Nucleus accumbens (tissue), 56 donors: ENCODE results near the gene PAPPA2.

Experiments used
- DNase-seq, 56 donors: peaks; one replicate each; lab custom pipeline; 2025; lab: John Stamatoyannopoulos, UW

PAPPA2 gene

DNA sequence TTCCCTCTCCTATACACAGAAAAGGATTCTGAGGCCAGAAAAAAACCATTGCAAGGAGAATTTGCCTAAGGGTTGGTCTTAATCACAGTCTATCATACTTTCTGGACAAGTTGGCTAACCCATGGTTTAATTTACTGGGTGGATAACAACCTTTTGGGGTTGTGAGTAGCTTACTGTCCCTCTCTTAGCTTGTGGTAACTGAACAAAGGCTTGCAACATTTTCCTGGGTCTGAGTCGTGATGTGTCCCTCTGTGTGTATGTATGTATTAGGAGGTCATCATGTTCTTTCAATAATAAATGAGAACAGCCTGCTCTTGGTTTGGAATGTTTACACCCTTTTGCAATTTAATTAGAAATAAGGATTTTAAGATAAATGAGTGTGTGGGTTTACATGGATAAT, 36.7 kb downstream of the PAPPA2 start:
- no peak for DNase-seq

DNA sequence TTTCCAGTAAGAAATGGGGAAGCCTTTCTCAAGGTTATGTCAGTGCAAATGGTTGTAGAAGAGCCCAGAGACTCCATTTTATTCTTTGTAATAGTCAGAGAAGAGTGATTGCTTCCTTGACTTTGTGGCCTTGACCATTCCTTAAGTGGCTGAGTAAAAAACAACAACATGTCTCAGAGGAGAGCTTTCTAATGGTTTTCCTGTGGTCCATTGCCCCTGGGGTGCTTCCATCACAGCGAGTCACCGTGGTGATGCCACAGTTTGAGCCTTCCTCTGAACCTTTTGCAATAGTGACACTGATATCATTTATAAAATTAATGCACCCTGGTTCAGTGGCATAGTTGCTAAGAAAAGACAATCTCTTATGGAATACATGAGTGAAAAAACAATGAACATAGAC, 38.6 kb downstream of the PAPPA2 start:
- no peak for DNase-seq

DNA sequence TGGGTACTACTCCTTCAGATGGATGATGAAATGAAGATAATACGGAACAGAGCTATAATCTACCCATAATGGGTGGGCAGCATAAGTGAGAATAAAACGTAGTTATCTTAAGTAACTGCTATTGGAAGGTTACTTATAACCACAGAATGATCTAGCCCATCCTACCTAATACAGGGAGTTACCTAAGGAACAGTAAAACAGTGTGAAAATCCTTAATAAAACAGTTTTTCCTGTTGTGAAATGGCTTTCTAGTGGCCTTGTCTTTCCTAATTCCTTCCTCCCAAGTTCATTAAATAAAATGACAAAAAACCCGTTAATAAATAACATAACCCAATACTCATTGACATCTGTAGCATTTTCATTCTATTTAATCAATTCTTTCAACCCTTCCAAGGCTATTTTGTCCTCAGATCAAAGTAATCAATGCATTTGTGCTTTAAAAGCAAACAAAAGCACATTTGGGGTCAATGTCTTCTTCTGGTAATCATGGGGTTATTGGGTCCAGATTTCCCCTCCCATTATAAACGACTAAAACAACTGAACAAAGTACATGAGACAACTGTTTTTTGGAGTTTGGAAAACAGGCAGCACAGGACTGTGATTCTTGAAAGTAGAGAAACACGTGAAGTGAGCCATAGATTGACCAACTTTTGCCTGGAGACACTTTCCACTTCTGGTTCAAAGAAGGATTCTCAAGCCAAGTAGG, 42.0 kb downstream of the PAPPA2 start:
- DNase-seq, result no peak

DNA sequence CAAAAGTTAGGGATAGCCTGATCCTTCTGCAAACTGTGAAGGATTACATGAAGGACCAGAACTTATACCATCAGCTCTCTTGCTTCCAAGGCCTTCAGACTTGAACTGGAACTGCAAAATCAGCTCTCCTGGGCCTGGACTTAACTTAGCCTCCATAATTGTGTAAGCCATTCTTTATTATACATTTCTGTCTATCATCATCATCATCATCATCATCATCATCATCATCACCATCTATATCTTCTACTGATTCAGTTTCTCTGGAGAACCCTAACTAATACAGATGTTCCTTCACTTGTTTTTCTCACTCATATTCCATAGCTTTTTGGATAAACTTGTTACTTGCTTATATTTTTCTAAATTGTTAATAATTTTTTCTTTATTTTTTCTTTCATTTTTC, 50.0 kb downstream of the PAPPA2 start:
- DNase-seq, result no peak

DNA sequence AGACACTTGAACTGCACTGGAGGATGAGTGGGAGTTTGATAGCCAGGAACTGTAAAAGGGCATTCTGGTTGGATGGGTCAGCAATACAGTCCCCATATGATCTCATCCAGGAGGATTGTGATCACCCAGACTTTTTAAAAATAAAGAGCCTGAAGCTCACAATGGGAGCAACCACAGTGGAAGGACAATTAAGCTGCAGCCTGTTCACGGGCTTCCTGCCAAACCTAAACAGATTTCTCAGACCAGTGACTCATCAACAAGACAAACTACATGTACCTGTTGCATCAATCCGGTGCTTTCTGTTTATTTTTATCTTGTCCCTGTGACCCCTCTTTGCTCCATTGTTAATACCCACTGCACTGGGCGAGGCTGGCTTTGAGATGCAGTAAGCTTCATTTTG, 52.3 kb downstream of the PAPPA2 start:
- DNase-seq, result no peak

- DNase-seq, result no peak
These were observed 54.5 kb downstream of the PAPPA2 start for GRCh38 chr1:176517484-176517883.

- DNase-seq, result no peak
These were observed 58.2 kb downstream of the PAPPA2 start for GRCh38 chr1:176521211-176521610.

DNA sequence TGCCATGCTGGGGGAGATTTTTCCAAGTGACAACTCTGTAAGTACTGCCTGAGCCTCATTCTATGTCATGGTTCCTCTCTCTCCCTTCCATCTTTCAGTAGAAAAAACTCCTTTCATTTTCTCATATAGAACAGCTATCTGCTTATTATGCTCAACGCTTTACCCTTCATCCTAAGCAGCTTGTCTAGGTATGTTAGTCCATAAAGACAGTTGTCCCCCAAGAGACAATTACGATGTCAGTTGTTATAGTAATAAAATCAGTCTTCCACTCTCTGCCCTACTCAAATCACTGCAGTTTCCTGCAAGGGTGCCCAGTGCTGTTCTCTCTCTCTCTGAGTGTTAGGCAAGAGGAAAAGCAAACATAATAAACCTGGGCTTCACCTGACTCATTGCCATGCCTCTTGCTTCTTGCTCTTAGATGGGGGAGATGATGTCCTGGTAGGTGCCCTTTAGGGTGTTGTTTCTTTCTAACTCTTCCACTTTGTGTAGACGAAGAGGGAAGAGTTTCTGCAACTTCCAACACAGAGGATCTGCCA, 59.4 kb downstream of the PAPPA2 start:
- no peak for DNase-seq

- no peak for DNase-seq
These were observed 66.6 kb downstream of the PAPPA2 start for GRCh38 chr1:176529395-176530090.

- DNase-seq, result no peak
These were observed 68.1 kb downstream of the PAPPA2 start for GRCh38 chr1:176531036-176531435.

DNA sequence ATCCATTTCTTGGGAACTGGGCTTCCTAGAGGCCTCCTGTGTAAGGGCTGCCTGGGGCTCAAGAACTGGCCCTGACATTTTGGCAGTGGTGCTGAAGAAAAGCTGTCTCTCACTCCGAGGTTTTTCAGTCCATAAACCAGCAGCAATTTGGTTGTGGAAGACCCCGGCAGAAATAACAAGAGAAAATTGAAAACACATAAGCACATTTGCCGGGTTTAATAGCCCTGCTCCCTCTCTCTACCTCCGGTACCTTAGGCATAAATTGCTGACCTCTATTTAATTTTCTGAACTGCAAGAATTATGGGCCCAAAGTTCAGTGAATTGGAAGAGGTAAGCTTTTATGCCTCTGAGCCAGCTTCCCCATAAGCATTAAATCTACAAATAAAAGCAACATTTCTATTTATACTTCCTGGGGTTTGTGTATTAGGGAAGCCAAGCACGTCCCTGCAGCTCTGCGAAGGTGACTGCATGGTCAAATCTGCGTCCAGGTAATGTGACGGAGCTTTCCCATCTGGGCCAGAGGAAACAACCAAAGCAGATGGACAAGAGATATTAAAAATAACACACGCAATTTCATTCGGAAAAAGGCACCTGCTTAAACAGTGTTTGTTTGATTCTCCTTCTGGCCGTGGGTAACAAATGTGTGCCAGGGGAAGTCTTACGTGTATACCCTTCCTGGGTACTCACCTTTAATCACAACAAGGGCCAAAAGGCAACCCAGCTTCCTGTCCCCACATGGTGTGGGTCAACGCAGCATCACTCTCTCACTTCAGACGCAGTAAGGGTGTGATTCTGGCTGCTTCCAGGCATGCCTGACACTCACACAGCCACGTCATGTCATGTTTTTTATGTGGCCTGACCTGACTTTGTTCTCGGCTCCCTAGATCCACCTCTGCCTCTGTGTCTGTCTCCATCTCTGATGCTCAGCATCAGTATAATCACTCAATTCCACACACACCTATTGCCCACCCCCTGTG, 69.2 kb downstream of the PAPPA2 start:
- DNase-seq, result no peak

DNA sequence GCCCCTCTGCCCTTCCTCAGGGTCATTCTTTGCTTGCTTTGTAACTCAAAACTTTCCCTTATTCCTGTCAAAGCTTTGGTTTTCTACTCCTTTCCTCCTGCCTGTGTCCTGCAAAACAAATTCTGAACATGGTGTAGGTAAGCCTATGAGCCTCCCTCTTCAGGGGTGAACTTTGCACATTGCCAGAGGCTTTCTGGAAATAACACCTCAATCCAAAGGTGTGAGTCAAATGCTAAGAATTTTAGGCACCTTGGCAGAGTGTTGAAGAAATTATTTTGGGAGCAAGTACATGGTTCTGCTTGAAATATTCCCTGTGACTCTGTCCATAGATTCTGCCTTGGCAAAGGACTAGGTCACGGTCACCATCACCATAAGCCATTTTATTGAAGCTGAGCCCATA, 70.0 kb downstream of the PAPPA2 start:
- DNase-seq, result no peak

DNA sequence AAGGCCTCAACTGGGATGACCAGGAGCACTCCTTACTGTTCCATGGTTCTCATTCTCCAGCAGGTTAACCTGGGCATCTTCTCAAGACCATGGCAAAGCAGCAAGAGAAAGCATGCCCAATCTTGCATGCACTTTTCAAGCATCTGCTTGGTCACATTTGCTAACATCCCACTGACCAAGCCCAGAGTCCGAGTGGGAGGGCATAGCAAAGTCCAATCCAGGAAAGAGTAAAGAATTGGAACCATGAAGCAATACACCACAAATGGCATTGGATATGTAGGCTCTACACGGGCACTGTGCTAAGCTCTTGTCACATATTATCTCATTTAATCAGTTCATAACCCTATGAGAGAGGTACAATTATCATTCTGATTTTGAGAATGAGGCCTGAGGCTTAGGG, 73.6 kb downstream of the PAPPA2 start:
- no peak for DNase-seq

- no peak for DNase-seq
These were observed 76.0 kb downstream of the PAPPA2 start for GRCh38 chr1:176539018-176539417.

DNA sequence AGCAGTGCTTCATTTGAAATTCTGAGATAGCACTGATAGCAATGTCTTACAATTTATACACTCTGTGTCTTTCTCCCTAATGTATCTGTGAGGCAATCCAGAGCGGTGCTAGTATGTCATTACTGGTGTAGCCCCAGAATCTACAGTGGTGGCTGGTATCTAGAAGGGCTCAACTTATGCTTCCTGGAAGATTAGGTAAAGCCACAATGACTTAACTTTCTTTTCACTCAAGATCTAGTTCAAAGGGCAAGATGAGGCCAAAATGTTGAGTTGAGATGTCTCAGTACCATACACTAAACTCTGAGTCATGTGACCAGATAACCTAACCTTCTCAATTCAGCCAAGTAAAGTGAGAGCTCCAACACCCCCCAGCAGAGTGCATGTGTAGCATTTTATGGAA, 77.5 kb downstream of the PAPPA2 start:
- DNase-seq, result no peak

DNA sequence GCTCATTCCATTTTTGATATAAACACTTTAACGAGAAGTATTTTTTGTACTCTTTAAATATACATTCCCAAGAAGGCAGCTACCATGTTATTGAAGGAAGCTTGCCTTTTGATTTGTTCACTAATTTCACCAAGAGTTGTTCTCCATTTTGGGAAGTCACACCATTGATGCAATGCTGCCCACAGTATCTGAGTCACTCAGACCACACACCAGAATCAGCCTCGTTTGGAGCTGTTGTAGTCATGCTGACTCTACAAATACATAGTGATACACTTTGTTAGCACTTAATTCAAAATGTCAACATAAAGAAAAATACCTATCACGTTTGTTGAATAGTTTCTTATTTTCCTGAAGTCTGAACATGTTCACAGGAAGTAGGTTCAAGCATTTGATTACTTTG, 78.7 kb downstream of the PAPPA2 start:
- DNase-seq, result no peak

- DNase-seq, result peak in 5 of 56 donors; percentile 1 to 6 (median 2)
These were observed 79.4 kb downstream of the PAPPA2 start for GRCh38 chr1:176542352-176542751.

GRCh38 chr1:176543360-176544129, 80.6 kb downstream of the PAPPA2 start:
- DNase-seq, result no peak

DNA sequence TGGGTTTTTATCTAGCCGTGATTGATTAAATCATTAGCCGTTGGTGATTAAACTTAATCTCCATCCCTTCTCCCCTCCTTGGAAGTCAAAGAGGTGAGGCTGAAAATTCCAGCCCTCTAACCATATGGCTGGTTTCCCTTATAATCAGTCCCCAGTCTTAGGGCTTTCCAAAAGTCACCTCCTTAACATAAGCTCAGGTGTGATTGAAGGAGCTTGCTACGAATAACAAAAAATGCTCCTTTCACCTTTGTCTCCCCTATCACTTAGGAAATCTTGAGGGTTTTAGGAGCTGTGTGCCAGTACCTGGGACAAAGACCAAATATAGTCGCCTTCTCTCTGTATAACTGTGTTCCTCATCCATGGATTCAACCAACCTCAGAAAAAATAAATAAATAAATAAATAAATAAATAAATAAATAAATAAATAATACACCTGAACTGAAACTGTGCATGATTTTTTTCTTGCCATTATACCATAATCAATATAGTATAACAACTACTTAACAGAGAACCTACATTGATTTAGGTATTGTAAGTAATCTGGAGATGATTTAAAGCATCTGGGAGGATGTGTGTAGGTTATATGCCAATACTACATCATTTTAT, 82.2 kb downstream of the PAPPA2 start:
- DNase-seq, result no peak

- no peak for DNase-seq
These were observed 83.8 kb downstream of the PAPPA2 start for GRCh38 chr1:176546825-176547224.
